ENCODE measurements around the gene BEX3.

The BEX3 gene

DNA sequence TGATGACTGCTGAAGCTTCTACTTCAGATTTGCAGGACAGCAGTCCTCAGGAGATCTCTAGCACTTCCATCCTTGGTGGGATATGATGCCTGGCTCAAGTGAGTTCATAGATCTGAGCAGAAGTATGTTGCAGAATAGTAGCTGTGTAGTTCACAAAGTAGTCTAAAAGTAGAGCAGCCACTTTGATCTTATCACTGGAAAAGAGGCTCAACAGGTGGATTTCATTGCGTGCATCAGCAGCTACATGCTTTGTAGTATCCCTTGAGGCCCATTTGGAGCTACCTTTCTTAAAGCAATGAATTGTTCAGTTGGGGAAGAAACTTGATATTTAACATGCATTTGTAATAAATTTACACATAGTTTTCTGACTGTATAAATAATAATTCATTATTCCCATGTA lies 29.9 kb downstream of the BEX3 start:
- TF ChIP-seq FOXP2 (optimal IDR thresholded peaks at IDR 0.05; ENCODE audit: borderline replicate concordance, extremely low read depth, extremely low read length, insufficient read depth) (no peak), TAF1 (IDR thresholded peaks at IDR 0.05; ENCODE audit: borderline replicate concordance, insufficient read depth, low read length) (no peak), SIN3A (IDR thresholded peaks at IDR 0.05; ENCODE audit: borderline replicate concordance, insufficient read depth, low read length) (no peak), POLR2AphosphoS5 (IDR thresholded peaks at IDR 0.05; ENCODE audit: low read depth, low read length) (no peak)
- TF ChIP-seq, protein P1, sequence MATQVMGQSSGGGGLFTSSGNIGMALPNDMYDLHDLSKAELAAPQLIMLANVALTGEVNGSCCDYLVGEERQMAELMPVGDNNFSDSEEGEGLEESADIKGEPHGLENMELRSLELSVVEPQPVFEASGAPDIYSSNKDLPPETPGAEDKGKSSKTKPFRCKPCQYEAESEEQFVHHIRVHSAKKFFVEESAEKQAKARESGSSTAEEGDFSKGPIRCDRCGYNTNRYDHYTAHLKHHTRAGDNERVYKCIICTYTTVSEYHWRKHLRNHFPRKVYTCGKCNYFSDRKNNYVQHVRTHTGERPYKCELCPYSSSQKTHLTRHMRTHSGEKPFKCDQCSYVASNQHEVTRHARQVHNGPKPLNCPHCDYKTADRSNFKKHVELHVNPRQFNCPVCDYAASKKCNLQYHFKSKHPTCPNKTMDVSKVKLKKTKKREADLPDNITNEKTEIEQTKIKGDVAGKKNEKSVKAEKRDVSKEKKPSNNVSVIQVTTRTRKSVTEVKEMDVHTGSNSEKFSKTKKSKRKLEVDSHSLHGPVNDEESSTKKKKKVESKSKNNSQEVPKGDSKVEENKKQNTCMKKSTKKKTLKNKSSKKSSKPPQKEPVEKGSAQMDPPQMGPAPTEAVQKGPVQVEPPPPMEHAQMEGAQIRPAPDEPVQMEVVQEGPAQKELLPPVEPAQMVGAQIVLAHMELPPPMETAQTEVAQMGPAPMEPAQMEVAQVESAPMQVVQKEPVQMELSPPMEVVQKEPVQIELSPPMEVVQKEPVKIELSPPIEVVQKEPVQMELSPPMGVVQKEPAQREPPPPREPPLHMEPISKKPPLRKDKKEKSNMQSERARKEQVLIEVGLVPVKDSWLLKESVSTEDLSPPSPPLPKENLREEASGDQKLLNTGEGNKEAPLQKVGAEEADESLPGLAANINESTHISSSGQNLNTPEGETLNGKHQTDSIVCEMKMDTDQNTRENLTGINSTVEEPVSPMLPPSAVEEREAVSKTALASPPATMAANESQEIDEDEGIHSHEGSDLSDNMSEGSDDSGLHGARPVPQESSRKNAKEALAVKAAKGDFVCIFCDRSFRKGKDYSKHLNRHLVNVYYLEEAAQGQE (IDR thresholded peaks at IDR 0.05; ENCODE audit: insufficient read depth in 1 of 2, low read depth in 2 of 2, low read length in 2 of 2) = no peak

DNA sequence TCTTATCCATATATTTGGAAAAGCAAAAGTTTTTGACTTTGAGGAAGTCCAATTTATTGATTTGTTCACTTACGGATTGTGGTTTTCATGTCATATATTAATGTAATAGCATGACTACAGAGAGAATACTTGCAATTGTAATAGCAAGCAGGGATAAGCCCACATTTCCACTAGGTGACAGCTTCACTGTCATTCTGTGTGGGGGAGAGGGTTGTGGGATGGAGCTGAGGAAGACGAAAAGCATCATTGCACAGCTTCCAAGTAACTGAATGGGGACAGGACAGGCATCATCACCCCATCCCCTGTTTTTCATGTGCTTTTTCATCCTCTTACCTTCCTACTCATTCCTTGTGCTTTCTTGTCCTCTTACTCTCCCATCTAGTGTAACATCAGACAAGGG lies 31.4 kb downstream of the BEX3 start:
- TF ChIP-seq POLR2AphosphoS5 (IDR thresholded peaks at IDR 0.05; ENCODE audit: low read depth, low read length) = no peak

DNA sequence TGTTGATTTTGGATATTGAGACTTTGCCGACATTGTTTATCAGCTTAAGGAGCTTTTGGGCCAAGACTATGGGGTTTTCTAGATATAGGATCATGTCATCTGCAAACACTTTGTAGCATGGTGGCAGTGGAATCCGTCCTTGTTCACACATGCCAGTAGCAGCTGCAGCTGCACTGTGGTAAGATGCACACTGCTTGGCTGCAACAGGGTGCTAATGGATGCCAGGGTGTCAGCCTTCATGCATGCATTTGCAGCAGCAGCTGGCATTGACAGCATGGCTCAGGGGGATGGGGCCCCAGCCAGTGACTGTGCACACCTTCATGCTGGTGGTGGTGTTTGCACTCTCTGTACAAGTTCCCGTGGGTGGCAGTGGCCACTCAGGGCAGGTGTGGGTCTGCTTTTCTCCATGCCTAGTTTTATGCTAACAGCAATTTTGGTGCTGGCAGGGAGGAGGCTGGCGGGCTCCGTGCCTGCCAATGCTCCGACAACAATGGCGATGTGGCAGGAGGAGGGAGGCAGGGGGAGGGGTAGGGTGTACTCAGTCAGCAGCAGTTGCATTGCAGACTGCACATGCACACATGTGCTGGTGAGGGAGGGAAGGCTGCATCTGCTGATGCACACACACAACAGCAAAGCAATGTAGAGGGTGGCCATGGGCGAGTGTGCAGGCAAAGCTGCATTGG lies 37.5 kb downstream of the BEX3 start:
- TF ChIP-seq TAF1 (IDR thresholded peaks at IDR 0.05; ENCODE audit: borderline replicate concordance, insufficient read depth, low read length) (no peak), POLR2AphosphoS5 (IDR thresholded peaks at IDR 0.05; ENCODE audit: low read depth, low read length) (no peak), SIN3A (IDR thresholded peaks at IDR 0.05; ENCODE audit: borderline replicate concordance, insufficient read depth, low read length) (no peak), FOXP2 (optimal IDR thresholded peaks at IDR 0.05; ENCODE audit: borderline replicate concordance, extremely low read depth, extremely low read length, insufficient read depth) (no peak)
- TF ChIP-seq, protein P1 (IDR thresholded peaks at IDR 0.05; ENCODE audit: insufficient read depth in 1 of 2, low read depth in 2 of 2, low read length in 2 of 2) = no peak

DNA sequence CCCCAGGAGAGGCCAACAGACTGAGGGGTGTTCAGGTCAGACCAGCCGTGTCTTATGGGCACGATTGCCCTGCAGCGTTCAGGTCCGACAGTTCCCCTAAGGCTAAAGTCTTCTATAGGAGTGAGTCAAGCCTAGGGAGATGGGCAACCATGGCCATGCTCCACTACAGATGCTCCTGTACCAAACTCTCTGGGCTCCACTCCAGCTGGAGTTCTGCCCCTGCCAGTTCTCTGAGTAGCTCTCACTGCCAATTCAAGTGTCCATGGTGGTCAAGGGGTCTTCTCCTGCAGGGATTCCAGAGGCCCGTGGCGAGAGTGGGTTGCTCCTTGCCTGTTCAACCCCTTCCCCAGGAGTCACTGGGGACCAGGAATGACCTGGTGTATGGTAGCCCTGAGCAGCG lies 38.2 kb downstream of the BEX3 start:
- no peak for TF ChIP-seq TAF1 (IDR thresholded peaks at IDR 0.05; ENCODE audit: borderline replicate concordance, insufficient read depth, low read length)

DNA sequence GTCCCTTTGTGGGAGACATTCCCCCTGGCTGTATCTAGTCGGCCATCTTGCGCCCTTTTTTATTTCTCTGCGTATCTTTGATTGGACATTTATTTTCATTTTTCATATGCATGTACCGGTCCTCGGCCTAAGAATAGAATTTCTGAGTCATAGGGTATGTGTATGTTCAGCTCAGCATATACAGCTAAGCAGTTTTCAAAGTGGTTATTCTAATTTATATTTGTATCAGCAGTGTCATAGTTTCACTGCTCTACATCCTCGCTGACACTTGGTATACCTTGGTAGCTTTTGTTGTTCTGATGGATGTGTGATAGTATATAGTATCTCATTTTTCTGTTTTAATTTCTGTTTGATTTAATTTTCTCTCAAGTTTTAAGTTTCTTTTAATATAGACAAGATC lies 38.7 kb downstream of the BEX3 start:
- TF ChIP-seq FOXP2 (optimal IDR thresholded peaks at IDR 0.05; ENCODE audit: borderline replicate concordance, extremely low read depth, extremely low read length, insufficient read depth) (no peak), POLR2AphosphoS5 (IDR thresholded peaks at IDR 0.05; ENCODE audit: low read depth, low read length) (no peak), SIN3A (IDR thresholded peaks at IDR 0.05; ENCODE audit: borderline replicate concordance, insufficient read depth, low read length) (no peak), TAF1 (IDR thresholded peaks at IDR 0.05; ENCODE audit: borderline replicate concordance, insufficient read depth, low read length) (no peak)
- TF ChIP-seq, protein P1 (IDR thresholded peaks at IDR 0.05; ENCODE audit: insufficient read depth in 1 of 2, low read depth in 2 of 2, low read length in 2 of 2) = no peak

DNA sequence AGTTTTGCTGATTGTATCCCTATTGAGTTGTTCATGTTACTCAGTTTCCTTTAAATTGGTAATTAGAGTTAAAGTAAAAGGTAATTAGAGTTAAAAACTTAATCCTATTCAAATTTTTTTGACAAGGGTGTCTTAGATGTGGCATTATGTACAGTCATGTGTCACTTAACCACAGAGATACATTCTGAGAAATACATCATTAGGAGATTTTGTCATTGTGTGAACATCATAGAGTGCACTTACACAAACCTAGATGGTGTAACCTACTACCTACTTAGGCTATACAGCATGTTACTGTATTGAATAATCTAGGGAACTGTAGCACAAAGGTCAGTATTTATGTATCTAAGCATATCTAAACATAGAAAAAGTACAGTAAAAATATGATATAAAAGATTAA lies 39.2 kb downstream of the BEX3 start:
- TF ChIP-seq POLR2AphosphoS5 (IDR thresholded peaks at IDR 0.05; ENCODE audit: low read depth, low read length) = no peak
- no peak for TF ChIP-seq FOXP2 (optimal IDR thresholded peaks at IDR 0.05; ENCODE audit: borderline replicate concordance, extremely low read depth, extremely low read length, insufficient read depth)
- no peak for TF ChIP-seq TAF1 (IDR thresholded peaks at IDR 0.05; ENCODE audit: borderline replicate concordance, insufficient read depth, low read length)
- TF ChIP-seq SIN3A (IDR thresholded peaks at IDR 0.05; ENCODE audit: borderline replicate concordance, insufficient read depth, low read length) = no peak
- TF ChIP-seq, protein P1 (IDR thresholded peaks at IDR 0.05; ENCODE audit: insufficient read depth in 1 of 2, low read depth in 2 of 2, low read length in 2 of 2) = no peak
